GM21447 (cell line): Measurements from ENCODE around the gene FMN1.
"Not testable (repeated sequence)": the region's sequence is repeated elsewhere in the genome, so short reads cannot be mapped to it uniquely, and the experiment has no call there.

Experiments used
- ATAC-seq: cut with Tn5 transposase; IDR thresholded peaks from one replicate; pipeline ENCODE4 v1.9.1; 2021; ENCODE audit not compliant: unreplicated experiment

Gene FMN1

DNA sequence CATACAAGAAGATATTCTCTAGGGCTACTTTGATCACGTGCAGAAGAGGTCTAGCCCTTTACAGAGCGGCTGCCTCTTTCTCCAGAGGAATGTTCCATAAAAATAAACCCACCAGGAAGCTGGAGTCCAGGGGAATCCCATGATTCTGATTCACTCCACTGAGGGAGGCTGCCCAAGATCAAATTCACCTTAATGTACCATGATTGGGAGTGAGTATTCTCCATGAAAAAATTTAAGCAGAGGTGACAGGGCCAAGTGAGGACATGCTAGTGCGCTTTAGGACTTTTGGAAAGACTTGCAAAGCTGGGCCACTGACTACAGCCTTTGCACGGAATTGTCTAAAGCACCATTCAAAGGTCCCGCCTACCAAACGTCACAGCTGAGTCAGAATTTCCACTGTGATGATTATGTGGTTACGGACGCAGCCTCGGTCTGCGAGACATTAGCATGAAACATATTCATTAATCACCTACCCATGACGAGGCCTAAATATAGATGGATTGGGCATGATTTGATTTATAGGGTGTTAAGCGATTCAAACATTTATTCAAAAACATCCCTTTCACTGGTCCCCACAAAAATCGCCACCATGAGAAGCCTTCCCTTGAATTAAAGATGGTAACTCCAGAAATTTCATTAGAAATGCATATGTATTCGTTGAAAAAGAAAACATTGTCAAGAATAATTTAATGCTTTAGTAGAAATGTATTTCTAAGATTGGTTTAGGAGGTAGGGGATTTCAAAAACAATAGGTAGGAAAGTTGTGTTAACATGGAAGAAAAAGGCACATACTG lies 324.1 kb downstream of the FMN1 start:
- ATAC-seq: no peak

DNA sequence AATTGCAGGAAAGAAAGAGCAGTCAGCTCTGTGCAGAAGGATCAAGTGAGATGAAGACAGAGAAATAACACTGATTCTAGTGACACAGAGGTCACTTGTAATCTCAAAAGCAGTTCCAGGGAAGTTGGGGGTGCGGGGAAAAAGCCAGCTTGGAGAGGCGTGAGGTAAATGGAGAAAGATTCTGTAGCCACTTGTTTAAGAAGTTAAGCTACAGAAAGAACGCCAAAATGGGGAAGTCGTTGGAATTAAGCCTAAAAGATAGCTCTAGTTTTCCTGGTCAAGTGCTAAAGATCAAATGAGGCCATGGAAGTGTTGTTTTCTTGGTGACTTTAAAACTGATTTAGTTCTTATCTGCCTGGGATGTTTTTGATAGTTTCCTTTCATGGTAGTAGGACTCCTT lies 324.7 kb downstream of the FMN1 start:
- no peak for ATAC-seq

DNA sequence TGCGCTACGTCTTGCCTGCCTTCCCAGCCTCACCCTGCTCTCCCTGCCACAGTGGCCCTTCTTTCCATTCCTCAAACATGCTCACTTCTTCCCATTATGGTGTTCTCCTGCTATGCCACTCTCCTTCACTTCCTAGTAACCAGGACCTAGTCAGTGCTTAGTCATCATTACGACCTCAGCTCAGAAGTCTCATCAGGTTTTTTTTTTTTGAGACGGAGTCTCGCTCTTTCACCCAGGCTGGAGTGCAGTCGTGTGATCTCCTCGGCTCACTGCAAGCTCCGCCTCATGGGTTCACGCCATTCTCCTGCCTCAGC lies 327.2 kb downstream of the FMN1 start:
- no peak for ATAC-seq

DNA sequence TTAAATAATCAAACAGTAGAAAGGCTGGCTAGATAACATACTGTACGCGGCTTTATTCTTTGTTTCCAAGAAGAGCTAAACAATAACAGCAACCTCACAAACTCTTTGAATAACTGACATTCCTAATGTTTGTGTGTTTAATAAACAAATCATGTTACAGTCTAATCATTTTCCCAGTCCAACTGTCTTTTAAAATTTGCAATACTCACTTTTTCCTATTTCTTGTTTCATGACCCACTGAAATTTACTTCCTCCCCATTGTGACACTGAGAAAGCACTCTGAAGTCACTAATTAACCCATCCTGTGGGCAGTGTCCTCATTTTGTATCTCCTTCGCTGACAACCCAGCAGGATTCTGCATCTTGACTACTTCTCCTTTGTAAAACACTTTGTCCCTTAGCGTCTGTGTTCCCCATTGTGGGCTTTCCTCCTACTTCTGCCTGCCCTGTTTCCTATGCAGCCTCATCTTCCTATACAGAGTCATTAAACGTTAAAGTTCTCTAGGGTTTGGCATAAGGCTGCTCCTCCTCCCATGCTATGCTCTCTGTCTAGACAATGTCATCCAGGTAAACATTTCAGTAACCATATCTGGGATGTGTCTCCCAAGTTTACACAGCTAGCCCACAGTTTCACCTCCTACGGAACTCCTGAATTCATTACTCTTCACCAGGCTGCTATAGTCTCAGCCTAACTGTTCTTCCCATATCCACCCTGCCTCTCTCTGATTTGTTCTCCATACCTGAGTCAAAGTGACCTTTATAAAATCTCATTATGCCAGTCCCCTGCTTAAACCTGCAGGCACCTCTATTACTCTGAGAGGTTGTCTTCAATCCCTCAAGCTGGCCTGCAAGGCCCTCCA lies 327.8 kb downstream of the FMN1 start:
- ATAC-seq: no peak

DNA sequence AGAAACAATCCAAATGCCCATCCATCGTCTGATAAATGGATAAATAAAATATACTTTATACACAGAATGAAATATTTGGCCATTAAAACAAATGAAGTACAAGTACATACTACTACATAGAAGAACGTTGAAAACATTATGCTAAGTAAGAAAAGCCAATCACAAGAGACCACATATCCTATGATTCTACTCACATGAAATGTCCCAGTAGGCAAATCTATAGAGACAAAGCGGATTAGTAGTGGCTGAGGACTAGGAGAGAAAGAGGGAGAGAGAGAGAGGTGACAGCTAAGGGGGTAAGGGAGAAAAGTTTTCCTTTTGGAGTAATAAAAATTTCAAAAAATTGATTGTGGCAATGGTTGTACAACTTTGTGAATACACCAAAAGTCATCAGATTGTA lies 329.7 kb downstream of the FMN1 start:
- no peak for ATAC-seq

DNA sequence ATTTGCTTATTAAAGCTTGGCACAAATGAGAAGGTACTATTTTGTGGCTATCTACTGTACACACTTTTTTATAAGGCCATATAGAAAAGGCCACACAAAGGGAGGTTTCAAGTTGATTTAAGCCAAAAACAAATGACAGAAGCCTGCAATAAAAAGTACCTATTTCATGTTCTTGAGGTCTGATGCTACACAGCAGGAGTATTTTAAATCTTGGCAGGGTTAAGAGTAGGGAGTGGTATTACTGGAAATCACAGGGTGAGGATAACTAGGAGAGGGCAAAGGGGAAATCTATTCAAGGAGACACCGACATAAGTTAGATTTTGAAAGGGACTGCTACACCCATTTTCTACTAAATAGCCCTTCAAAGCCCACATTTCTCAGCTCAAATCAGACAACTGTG lies 330.5 kb downstream of the FMN1 start:
- no peak for ATAC-seq

DNA sequence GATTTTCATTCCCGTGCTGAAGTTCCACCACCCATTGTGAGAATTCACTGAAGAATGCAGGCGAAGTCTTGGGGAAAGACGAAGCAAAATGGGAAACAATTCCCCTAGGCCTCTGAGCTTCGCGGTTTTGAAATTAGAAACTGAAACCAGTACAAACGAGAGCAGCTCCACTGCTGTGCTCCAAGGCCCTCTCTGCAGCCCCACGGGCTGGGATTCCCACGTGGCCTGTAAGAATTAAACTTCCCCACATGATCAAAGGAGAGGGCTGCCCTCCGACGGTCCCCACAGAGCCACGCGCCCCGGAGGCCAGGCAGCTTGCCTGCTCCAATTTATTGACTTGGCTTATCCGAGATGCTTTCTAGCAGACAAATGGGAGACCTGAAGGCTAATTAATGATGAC lies 332.8 kb downstream of the FMN1 start:
- no peak for ATAC-seq

DNA sequence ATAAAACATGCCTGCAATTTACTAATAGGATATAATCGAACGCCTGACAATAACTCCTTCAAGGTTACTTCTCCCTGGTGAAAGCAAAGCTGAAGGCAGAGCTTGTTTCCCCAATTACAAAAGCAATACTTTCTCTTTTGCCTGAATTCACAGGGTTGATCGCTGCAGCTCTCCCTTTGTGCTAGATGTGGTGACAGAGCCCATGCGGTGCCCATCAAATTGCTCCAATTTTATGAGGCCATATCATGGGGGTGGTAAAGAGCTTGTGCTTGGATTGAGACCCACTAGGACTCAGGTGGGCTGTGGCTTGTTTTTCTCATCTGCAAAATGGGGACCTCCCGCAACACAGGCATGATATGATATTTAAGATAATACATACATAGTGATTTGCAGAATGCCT lies 333.3 kb downstream of the FMN1 start:
- no peak for ATAC-seq

DNA sequence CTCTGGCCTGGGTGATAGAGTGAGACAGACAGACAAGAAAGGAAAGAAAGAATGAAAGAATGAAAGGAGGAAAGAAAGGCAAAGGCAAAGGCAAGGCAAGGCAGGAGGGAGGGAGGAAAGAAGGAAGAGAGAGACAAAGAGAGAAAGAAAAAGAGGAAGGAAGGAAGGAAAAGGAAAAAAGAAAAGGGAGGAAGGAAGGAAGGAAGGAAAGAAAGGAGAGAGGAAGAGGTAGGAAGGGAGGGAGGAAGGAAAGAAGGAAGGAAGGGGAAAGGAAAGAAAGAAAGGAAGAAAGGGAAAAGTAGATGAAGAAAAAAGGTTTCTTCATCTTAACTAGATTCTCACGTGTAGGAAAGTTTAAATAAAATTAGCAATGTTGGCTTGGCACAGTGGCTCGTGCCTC lies 334.5 kb downstream of the FMN1 start:
- ATAC-seq: no peak

DNA sequence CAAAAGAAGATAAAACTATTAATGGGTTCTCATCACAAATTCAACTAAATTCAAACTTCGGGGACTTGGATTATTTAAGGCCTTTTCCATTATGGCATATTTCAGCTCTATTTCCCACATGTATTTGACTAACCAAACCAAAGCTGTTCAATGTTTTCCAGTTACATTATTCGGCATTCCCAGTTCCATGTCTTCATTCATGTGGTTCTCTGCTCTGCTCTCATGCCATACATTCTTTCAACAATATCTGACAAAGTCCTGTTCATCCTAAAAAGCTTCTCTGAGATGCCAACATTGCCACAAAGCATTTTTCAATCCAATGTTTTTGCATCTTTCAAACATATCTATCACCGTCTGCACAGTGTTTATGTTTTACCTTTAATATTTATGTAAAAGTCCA lies 335.3 kb downstream of the FMN1 start:
- no peak for ATAC-seq

DNA sequence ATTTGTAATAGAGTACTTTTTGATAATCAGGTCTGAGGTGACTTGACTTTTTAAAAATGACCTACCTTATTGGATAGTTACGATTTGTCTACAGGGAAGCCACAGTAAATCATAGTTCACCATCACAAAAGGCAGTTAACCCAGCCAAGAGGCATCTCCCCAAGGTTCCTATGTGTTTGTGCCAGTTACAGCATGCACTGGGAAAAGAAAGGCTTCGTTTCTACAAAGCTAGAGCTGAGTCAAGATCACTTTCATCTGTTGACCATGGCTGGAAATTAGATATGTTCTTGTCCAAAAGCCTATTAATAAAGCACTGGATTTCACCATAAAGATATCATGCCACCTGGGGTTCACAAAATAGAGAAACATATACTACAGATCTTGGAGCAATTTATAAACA lies 336.8 kb downstream of the FMN1 start:
- no peak for ATAC-seq

DNA sequence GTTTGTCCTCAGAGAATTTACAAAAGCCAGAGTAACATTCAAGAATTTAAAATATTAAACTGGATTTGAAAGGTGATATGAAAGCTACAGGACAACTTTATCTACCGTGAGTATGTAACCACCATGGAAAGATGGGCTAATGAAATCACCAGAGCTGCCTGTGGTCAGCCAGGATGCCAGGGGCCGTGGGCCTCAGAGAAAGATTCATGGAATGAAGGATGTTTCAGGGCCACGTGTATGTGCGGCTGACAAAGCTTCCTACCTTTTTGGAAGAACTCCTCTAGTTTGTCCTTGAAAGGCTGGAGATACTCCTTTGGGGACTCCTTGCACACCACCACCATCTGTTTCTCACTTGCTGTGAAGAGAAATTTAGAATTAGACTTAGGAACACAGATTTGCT lies 337.8 kb downstream of the FMN1 start:
- no peak for ATAC-seq

DNA sequence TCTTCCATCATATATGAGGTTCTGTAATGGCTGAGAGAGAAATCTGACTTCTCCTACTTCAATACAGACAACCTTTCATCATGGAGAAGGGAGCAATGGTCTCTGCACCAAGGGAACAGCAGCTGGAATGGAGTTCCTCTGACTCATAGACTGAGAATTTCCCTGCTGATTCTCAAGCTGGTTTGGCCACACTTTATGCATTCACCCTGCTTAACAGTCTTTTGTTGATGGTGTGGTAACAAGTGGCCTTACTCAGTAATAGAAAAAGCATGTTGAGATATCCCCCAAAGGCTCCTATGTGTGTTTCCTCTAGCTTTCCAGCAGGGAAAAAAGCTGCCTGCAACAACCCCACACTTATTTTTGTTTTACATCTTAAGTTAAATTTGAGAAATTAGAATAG lies 338.6 kb downstream of the FMN1 start:
- no peak for ATAC-seq

DNA sequence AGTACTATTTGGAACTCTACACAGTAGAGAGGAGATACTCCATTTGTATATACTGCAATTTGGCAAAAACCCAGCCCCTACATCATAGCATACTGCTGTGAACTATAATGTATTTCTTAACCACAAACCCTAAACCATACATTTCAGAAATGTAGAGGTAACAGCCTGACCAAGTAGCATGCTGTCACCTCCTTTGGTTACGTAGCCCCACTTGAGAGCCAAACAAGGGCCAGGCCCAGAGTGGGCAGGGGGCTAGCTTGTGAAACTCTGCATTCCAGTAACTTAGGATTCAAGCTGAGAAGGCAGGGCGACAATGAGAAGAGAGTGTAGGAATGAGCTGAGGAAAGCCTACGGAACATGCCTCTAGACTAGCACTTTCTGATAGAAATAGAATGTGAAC lies 340.9 kb downstream of the FMN1 start:
- no peak for ATAC-seq

DNA sequence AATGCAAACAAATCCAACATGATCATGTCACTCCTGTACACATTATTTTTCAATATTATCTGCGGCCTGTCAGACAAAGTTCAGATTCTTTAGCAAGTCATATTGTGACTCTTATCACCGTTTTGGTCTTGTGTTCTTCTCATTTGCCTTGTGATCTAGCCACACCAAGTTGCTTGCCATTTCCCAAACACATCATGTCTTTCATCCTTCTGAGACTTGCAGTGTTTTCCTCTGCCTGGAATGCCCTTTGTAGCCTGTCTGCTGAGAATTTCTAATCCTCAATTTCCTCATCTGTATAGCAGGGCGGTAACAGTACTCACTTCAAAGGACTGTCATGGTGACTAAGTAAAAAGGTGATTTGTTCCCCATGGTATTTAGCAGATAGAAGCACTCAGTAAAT lies 341.7 kb downstream of the FMN1 start:
- no peak for ATAC-seq

DNA sequence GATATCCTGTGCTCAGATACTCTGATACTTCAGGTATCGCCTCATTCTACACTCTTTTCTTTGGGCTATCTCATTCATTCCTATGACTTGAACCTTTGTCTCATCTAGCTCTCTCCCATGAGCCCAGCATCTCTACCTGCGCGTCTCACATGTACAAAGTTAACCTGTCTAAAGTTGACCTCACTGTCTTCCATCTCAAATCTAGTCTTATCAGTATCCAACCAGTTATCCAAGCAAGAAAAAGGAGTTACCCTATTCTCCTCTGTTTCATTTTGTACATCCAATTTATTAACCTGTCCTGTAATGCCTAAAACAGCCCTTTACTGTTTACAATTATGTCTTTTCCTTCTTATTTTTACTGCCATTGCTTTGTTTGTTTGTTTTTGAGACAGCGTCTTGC lies 342.5 kb downstream of the FMN1 start:
- ATAC-seq: no peak

DNA sequence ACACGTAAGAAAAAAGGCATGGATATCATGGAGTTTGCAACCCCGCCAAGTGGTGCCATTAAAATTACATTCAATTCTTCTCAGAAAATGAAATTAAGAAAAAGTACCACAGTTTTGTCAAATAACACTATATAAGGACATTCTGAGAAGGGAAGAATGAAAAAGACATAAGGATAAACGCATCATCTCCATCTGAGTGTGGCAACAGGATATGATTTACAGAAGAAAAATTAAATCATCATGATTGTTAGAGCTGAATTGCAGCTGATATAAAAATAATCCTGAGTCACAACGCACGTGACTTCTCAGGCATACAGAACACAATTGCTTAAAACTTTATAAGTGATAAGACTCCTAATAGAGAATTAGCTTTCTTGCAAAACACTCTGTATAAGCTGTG lies 342.9 kb downstream of the FMN1 start:
- no peak for ATAC-seq

DNA sequence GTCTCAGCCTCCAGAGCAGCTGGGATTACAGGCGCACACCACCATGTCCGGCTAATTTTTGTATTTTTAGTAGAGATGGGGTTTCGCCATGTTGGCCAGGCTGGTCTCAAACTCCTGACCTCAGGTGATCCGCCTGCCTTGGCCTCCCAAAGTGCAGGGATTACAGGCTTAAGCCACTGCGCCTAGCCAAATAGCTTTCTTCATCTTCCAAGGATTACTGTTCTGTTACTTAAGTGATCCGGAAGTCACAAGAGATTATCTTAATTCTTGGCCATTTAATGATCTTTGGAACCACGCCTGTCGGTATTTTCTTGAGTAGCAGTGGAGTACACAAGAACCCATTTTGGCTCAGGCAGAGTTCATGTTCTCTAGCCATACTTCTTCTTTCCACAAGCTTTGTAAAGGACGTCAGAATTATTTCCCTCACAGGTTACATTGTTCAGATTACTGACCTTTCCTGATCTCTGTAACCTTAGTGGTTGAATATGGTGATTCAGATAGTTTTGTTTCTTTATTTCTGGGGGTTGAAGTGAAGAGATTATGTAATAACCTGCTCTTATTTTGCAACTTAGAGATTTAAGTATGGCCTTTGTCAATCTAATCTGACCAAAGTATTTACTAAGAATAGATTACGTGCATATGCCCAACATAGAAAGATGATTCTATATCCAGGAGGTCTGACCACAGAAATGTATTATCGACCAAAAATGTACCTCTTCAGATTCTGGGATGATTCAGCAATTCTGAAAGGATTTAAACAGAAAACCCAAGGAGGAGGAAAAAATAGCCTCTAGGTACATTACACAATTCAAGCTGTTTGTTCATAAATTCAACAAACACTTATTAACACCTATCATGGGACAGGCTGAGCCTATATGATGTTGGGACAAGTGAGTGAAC lies 344.5 kb downstream of the FMN1 start:
- ATAC-seq: no peak

DNA sequence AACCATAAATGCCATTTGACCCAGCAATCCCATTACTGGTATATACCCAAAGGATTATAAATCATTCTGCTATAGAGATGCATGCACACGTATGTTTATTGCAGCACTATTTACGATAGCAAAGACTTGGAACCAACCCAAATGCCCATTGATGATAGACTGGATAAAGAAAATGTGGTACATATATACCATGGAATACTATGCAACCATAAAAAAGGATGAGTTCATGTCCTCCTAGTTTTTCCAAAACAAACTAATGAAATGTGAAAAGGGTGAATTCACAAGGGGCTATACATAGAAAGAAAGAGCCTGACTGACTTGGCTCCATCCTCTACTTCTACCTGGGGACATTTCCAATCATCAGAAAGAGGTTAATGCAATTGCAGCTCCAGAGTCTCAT lies 347.8 kb downstream of the FMN1 start:
- not testable (repeated sequence) for ATAC-seq

DNA sequence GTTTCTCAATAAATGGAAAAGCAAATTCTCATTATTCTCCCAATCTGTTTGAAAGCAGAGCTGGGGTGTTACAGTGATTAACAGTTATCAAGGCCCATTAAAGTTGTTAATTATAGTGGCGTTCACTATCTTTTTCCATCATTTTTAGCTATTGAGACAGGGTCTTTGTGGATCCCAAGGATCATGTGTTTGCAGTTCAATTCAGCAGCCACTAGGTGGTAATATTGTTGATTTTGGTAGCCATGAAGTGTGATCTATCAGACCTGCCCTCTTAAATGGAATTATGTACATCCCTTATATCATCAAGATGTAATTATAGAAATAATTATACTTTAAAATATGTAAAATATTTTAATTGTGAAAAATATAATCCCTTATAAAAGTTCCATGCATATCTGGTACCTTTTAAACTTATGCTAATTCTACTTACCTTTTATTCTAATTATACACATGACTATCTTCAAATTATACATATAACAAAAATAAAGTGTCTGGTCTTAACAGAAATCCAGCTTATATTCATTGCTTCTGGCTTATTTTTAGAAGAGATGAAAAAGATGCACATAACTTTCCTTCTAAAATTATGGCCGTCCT lies 350.3 kb downstream of the FMN1 start:
- ATAC-seq: no peak

DNA sequence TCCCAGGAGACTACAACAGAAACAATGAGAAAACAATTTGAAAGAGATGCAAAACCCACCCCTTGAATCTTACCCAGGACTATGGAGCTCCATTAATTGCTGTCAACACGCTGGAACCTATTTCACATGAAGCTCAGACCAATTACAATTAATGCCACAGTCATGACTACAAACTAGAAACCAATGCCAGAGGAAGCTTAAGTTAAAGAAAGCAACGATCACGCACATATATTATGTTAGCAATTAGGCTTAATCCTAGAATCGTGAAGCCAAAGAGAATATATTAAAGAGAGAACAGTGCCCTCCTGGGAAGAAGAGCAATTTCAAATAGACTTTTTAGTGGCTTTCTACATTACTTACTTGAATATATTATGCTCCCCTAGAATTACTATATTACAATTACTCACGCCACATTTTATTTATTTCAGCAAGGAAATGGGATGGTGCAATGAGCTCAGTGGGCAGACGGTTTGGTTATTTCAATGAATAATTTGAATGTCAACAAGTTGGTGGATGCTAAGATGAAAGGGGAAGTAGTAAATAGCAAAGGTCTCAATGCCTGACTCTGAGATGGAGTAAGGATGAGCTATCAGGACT lies 351.2 kb downstream of the FMN1 start:
- ATAC-seq: no peak
